ENCODE data around the gene TPP1. TPM values are rescaled to one million over a fixed set of nuclear protein-coding genes. Genes with fewer than 3 reads are reported as not detected.

Gene TPP1
- polyA plus RNA-seq, 2 of the 4 experiments (the other 2 are of a cell fraction), result 41.6 to 53.2 TPM

DNA sequence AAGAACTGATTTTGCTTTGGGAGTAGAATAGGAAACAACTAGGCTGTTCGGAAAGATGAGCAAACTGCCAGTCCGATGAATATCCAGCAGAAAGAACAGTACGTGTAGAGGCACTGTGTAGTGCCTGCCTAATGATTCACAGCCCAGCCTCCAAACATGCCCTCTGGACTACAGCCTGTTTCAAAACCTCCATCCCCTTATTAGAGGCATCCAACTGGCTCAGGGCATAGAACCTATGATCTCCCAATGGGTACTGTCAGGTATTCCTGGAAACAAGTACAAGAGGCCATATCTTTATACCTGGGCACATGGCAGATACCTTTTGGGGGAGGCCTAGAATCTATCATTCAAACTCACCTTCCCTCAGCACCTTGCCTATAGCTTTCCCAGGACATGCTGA is 20.7 kb downstream of the TPP1 start:
- Histone ChIP-seq H3K27ac (no peak overlapping the region), H3K4me1 (peaks cover 8% of the 10 kb centered on the region; the same call in 2 of the 3 replicates), H3K9me3 (no peaks in the 10 kb centered on the region), H3K4me3 (no peak overlapping the region), H3K4me2 (no peak overlapping the region)
- no peak for FAIRE-seq
- ATAC-seq, result no peak
- CTCF ChIA-PET, result interaction anchor here (0.6 to 1.8 kb wide), 4 partner anchors 18 to 1986 kb away, joined by 3 to 5 read pairs (median 4); no protein-coding TSS in a partner anchor
- POLR2A ChIA-PET, result no interaction called here
- WGBS (ENCODE audit: missing lambda C conversion rate), result 87% methylated on average over 3 of the region's 3 CpGs
- TF ChIP-seq, protein P1, sequence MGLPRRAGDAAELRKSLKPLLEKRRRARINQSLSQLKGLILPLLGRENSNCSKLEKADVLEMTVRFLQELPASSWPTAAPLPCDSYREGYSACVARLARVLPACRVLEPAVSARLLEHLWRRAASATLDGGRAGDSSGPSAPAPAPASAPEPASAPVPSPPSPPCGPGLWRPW (IDR thresholded peaks at IDR 0.05), result no peak
- TF ChIP-seq EHMT2 (IDR thresholded peaks at IDR 0.05; ENCODE audit: low read depth) (no peak), GATA3 (IDR thresholded peaks at IDR 0.05; ENCODE audit: borderline replicate concordance) (no peak), KDM5A (IDR thresholded peaks at IDR 0.05) (no peak), PHF8 (IDR thresholded peaks at IDR 0.05; ENCODE audit: borderline replicate concordance, low read depth) (no peak), ZSCAN20 (CRISPR knock-in tag; IDR thresholded peaks at IDR 0.05) (no peak), TFCP2L1 (CRISPR knock-in tag; IDR thresholded peaks at IDR 0.05) (no peak), NPAS2 (CRISPR knock-in tag; IDR thresholded peaks at IDR 0.05; ENCODE audit: borderline replicate concordance) (no peak), HDAC2 (IDR thresholded peaks at IDR 0.05) (no peak), KDM1A (IDR thresholded peaks at IDR 0.05; ENCODE audit: low read depth) (no peak), POLR2AphosphoS2 (conservative IDR thresholded peaks at IDR 0.05; ENCODE audit: low read length) (no peak), RAD21 (conservative IDR thresholded peaks at IDR 0.05 in 1 of 2, IDR thresholded peaks at IDR 0.05 in 1 of 2) (no peak)
- TF ChIP-seq, protein P2, sequence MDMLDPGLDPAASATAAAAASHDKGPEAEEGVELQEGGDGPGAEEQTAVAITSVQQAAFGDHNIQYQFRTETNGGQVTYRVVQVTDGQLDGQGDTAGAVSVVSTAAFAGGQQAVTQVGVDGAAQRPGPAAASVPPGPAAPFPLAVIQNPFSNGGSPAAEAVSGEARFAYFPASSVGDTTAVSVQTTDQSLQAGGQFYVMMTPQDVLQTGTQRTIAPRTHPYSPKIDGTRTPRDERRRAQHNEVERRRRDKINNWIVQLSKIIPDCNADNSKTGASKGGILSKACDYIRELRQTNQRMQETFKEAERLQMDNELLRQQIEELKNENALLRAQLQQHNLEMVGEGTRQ (IDR thresholded peaks at IDR 0.05), result no peak
- TF ChIP-seq, protein P3, sequence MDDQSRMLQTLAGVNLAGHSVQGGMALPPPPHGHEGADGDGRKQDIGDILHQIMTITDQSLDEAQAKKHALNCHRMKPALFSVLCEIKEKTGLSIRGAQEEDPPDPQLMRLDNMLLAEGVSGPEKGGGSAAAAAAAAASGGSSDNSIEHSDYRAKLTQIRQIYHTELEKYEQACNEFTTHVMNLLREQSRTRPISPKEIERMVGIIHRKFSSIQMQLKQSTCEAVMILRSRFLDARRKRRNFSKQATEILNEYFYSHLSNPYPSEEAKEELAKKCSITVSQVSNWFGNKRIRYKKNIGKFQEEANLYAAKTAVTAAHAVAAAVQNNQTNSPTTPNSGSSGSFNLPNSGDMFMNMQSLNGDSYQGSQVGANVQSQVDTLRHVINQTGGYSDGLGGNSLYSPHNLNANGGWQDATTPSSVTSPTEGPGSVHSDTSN (IDR thresholded peaks at IDR 0.05), result no peak
- DNase-seq (ENCODE audit: low read depth in 1 of 2, low spot score in 1 of 2), result no peak

DNA sequence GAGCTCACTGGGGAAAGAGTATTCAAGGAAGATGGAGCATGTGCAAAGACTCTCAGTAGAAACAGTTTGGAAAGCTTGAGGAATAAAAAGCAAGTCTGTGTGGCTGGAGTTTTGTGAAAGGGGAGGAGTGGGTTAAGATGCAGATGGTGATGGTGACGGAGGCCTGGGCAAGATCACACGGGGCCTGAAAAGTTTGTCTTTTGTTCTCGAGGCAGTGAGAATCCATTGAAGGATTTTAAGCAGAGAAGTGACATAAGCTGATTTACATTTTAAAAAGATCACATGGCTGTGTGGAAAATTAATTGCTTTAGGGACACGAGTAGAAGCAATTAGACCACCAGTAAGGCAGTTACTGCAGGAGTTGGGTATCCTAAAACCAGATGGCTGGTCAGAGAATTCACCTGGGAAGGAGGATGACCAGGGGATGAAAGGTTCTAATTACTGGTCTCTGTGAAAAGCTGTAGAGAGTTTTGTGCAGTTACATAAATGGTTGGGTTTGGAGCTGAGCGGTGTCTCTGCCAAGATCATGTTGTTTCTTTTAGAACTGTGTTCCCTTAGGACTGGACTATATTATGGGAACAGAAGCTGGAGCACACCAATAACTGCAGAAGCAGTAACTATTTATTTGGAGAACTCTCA is 22.9 kb downstream of the TPP1 start:
- TF ChIP-seq EP300 (IDR thresholded peaks at IDR 0.05) (no peak), BHLHE40 (IDR thresholded peaks at IDR 0.05; ENCODE audit: low read depth, low read length) (no peak), CHD2 (IDR thresholded peaks at IDR 0.05; ENCODE audit: low read length, partially characterized antibody) (no peak), ZC3H11A (IDR thresholded peaks at IDR 0.05) (no peak), HOXA7 (CRISPR knock-in tag; IDR thresholded peaks at IDR 0.05) (no peak), CHD4 (IDR thresholded peaks at IDR 0.05; ENCODE audit: borderline replicate concordance) (no peak), ZFP36 (IDR thresholded peaks at IDR 0.05; ENCODE audit: borderline replicate concordance, partially characterized antibody) (no peak), TP53 (CRISPR knock-in tag; IDR thresholded peaks at IDR 0.05) (no peak), NR3C1 (IDR thresholded peaks at IDR 0.05) (no peak), FOSB (CRISPR knock-in tag; IDR thresholded peaks at IDR 0.05) (no peak), NPAS2 (CRISPR knock-in tag; IDR thresholded peaks at IDR 0.05; ENCODE audit: borderline replicate concordance) (no peak), TFCP2L1 (CRISPR knock-in tag; IDR thresholded peaks at IDR 0.05) (no peak), ZNF302 (CRISPR knock-in tag; IDR thresholded peaks at IDR 0.05) (no peak), JUN (IDR thresholded peaks at IDR 0.05) (no peak)
- TF ChIP-seq, protein P4, sequence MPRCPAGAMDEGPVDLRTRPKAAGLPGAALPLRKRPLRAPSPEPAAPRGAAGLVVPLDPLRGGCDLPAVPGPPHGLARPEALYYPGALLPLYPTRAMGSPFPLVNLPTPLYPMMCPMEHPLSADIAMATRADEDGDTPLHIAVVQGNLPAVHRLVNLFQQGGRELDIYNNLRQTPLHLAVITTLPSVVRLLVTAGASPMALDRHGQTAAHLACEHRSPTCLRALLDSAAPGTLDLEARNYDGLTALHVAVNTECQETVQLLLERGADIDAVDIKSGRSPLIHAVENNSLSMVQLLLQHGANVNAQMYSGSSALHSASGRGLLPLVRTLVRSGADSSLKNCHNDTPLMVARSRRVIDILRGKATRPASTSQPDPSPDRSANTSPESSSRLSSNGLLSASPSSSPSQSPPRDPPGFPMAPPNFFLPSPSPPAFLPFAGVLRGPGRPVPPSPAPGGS (IDR thresholded peaks at IDR 0.05), result no peak
- 90% methylated on average over 5 of the region's 5 CpGs for WGBS (ENCODE audit: missing lambda C conversion rate)
- FAIRE-seq (no peak), DNase-seq (ENCODE audit: low read depth in 1 of 2, low spot score in 1 of 2) (no peak), ATAC-seq (no peak)
- Histone ChIP-seq H3K4me1 (no peaks in the 10 kb centered on the region), H3K9me3 (no peaks in the 10 kb centered on the region), H3K4me2 (no peak overlapping the region), H3K27ac (no peak overlapping the region), H3K4me3 (no peak overlapping the region)
- CTCF ChIA-PET, result interaction anchor here (0.6 to 1.4 kb wide), 4 partner anchors 71 to 217 kb away, joined by 3 to 4 read pairs (median 4); partner anchors contain the start of gene MRPL17
- POLR2A ChIA-PET, result no interaction called here
